ENCODE data around the gene CDT1.
A peak's percentile ranks its signal among the peaks of the same experiment; 100 is the strongest.

CDT1 gene

DNA sequence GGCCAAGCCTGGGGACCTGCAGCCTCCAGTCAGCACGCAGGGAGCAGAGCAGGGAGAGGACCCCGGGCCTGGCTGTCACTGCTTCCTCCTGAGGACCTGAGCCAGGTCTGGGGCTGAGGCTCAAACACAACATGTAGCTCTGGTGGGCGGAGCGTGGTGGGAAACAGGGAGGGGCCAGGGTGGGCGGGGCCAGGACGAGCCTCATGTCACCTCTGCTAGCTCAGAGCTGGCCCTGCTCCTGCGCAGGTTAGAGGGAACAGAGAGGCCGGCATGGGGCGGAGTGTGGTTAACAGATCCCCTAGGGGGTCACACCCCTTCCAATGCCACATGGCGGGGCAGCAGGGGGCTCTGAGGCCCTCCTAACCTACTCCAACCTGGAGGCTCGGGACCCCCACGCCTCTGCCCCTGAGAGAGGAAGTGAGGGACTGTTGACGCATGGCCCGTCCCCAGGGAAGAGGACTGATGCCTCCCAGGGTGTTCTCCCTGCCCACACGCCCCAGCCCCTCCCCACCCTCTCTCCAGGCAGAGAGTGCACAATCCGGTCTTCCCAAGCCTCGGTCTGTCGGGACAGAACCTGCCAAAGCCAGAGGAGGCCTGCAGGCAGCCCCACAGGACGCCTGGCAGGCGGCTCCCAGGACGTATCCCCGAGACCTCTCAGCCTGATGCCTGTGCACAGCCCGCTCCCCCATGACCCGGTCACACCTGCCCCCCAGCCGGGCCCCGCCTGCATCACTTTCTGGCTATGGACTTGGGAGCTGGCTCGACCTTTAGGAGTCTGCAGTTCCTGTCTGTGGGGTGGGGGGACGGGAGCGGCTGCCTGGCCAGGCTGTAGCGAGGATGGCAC is 33.8 kb upstream of the CDT1 start:
- H3K4ac ChIP-seq (ENCODE audit: low read length) = peak overlapping the region; percentile 97
- H2BK120ac ChIP-seq (ENCODE audit: low read depth, low read length) = peak overlapping the region; percentile 81
- peak overlapping the region; percentile 89 for H3K23ac ChIP-seq (ENCODE audit: low read depth, low read length, poor library complexity)
- no peak overlapping the region for H4K91ac ChIP-seq (ENCODE audit: low read depth, low read length, poor library complexity)
- no CpG with 5 or more reads among the region's 30 CpGs for WGBS, 2 donors (ENCODE audit: extremely low coverage in 2 of 2, insufficient read length in 2 of 2, insufficient replicate concordance in 1 of 2)
- H3K9ac ChIP-seq (ENCODE audit: low read depth, low read length, poor library complexity) = no peak overlapping the region
- peaks cover 0 to 13% (median 0%) of the 10 kb centered on the region in 3 experiments for H3K27me3 ChIP-seq (ENCODE audit: control insufficient read depth in 3 of 3, insufficient read depth in 3 of 3, low read depth in 1 of 3, low read length in 3 of 3)
- H3K36me3 ChIP-seq (replicated peaks in 1 of 2; ENCODE audit: control insufficient read depth in 2 of 2, insufficient read depth in 2 of 2, low read length in 2 of 2) = no peaks in the 10 kb centered on the region
- DNase-seq (ENCODE audit: low spot score) = peak; percentile 67
- H2AK5ac ChIP-seq (ENCODE audit: low read depth, low read length) = peak overlapping the region; percentile 100
- peak overlapping the region; percentile 99 for H3K14ac ChIP-seq (ENCODE audit: low read length)
- no peak overlapping the region for H2AFZ ChIP-seq (ENCODE audit: low read length)
- H3K27ac ChIP-seq (replicated peaks; ENCODE audit: low read length) = peak overlapping the region; percentile 56
- H3K4me3 ChIP-seq (ENCODE audit: low read length in 2 of 2) = no peak overlapping the region
- H3K4me1 ChIP-seq (ENCODE audit: control insufficient read depth in 2 of 2, insufficient read depth in 1 of 2, low read depth in 1 of 2, low read length in 2 of 2) = peaks cover 30 to 47% of the 10 kb centered on the region in 2 donors
- peaks cover 5% of the 10 kb centered on the region for H3K79me1 ChIP-seq (ENCODE audit: low read depth, low read length)
- H2BK5ac ChIP-seq (ENCODE audit: low read length) = no peak overlapping the region
- H3K9me3 ChIP-seq (replicated peaks in 1 of 2; ENCODE audit: control insufficient read depth in 2 of 2, insufficient read depth in 1 of 2, low read depth in 1 of 2, low read length in 2 of 2) = peaks cover 0 to 2% of the 10 kb centered on the region in 2 donors
- H3K4me2 ChIP-seq (ENCODE audit: insufficient read depth, low read length, poor library complexity, severe bottlenecking) = peak overlapping the region; percentile 23
- peak overlapping the region; percentile 99 for H2BK15ac ChIP-seq (ENCODE audit: low read length)
- H2BK12ac ChIP-seq (ENCODE audit: low read length) = peak overlapping the region; percentile 97
- peak overlapping the region; percentile 43 for H4K8ac ChIP-seq (ENCODE audit: low read depth, low read length)
- H3K18ac ChIP-seq (ENCODE audit: low read length) = peak overlapping the region; percentile 98

DNA sequence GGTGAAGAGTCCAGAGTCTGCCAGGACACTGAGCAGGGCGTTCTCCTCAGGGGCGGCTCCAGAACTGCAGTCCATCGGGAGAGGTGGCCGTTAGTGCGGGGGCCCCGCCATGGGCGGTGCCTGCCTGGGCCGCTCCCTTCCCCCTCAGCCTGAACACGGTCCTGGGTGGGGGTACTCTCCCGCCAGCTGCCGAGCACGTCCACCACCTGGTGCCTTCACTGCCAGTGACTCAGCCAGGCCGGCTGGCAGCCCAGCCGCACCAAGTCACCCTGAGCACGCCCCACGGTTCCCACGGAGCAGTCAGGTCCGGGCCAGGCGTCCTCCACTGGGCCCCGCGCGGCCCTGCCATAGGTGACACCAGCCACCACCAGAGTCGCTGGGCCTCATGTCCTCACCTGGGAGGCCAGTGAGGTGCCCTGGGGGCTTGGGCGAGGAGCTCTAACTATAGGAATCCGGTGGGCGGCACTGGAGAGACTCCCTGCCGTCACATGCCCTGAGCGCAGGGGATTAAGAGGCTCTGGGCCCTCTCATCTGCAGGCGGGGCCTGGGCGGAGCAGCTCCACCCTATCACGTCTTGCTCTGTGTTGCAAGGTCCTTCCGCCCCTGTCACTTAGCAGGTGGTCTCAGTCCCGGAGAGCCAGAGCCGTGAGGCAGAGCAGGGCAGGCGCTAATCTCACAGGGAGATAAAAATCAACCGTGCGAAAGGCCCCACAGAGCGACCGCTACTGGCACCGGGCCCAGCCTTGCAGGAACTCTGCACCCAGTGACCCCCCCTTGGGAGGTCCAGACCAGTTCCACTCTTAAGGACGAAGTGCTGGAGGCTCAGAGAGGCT is 32.9 kb upstream of the CDT1 start:
- H3K27me3 ChIP-seq (ENCODE audit: control insufficient read depth in 3 of 3, insufficient read depth in 3 of 3, low read depth in 1 of 3, low read length in 3 of 3) = peaks cover 0 to 13% (median 0%) of the 10 kb centered on the region in 3 experiments
- H2AFZ ChIP-seq (ENCODE audit: low read length) = no peak overlapping the region
- peak overlapping the region; percentile 99 for H3K14ac ChIP-seq (ENCODE audit: low read length)
- H3K4me1 ChIP-seq (ENCODE audit: control insufficient read depth in 2 of 2, insufficient read depth in 1 of 2, low read depth in 1 of 2, low read length in 2 of 2) = peaks cover 30 to 42% of the 10 kb centered on the region in 2 donors
- peak overlapping the region; percentile 100 for H2AK5ac ChIP-seq (ENCODE audit: low read depth, low read length)
- WGBS, 2 donors (ENCODE audit: extremely low coverage in 2 of 2, insufficient read length in 2 of 2, insufficient replicate concordance in 1 of 2) = no CpG with 5 or more reads among the region's 41 CpGs
- peak overlapping the region; percentile 99 for H2BK15ac ChIP-seq (ENCODE audit: low read length)
- H2BK5ac ChIP-seq (ENCODE audit: low read length) = peak overlapping the region; percentile 82
- H3K79me1 ChIP-seq (ENCODE audit: low read depth, low read length) = peaks cover 7% of the 10 kb centered on the region
- H3K4ac ChIP-seq (ENCODE audit: low read length) = peak overlapping the region; percentile 97
- peak overlapping the region; percentile 43 for H4K8ac ChIP-seq (ENCODE audit: low read depth, low read length)
- no peak overlapping the region for H3K4me3 ChIP-seq (ENCODE audit: low read length in 2 of 2)
- H3K18ac ChIP-seq (ENCODE audit: low read length) = peak overlapping the region; percentile 98
- peak overlapping the region; percentile 97 for H2BK12ac ChIP-seq (ENCODE audit: low read length)
- peak overlapping the region; percentile 56 for H3K27ac ChIP-seq (replicated peaks; ENCODE audit: low read length)
- peaks cover 0 to 2% of the 10 kb centered on the region in 2 donors for H3K9me3 ChIP-seq (replicated peaks in 1 of 2; ENCODE audit: control insufficient read depth in 2 of 2, insufficient read depth in 1 of 2, low read depth in 1 of 2, low read length in 2 of 2)
- no peaks in the 10 kb centered on the region for H3K36me3 ChIP-seq (replicated peaks in 1 of 2; ENCODE audit: control insufficient read depth in 2 of 2, insufficient read depth in 2 of 2, low read length in 2 of 2)
- H4K91ac ChIP-seq (ENCODE audit: low read depth, low read length, poor library complexity) = peak overlapping the region; percentile 85
- peak overlapping the region; percentile 99 for H3K23ac ChIP-seq (ENCODE audit: low read depth, low read length, poor library complexity)
- DNase-seq (ENCODE audit: low spot score) = peak; percentile 60
- peak overlapping the region; percentile 18 for H3K4me2 ChIP-seq (ENCODE audit: insufficient read depth, low read length, poor library complexity, severe bottlenecking)
- peak overlapping the region; percentile 81 for H2BK120ac ChIP-seq (ENCODE audit: low read depth, low read length)
- H3K9ac ChIP-seq (ENCODE audit: low read depth, low read length, poor library complexity) = peak overlapping the region; percentile 77

- no peak overlapping the region for H3K27ac ChIP-seq (replicated peaks; ENCODE audit: low read length)
- H2BK120ac ChIP-seq (ENCODE audit: low read depth, low read length) = no peak overlapping the region
- H3K79me1 ChIP-seq (ENCODE audit: low read depth, low read length) = peaks cover 7% of the 10 kb centered on the region
- no peak for DNase-seq (ENCODE audit: low spot score)
- H3K9ac ChIP-seq (ENCODE audit: low read depth, low read length, poor library complexity) = no peak overlapping the region
- no peak overlapping the region for H2BK5ac ChIP-seq (ENCODE audit: low read length)
- H4K8ac ChIP-seq (ENCODE audit: low read depth, low read length) = no peak overlapping the region
- H2BK12ac ChIP-seq (ENCODE audit: low read length) = peak overlapping the region; percentile 93
- no peak overlapping the region for H3K14ac ChIP-seq (ENCODE audit: low read length)
- H3K9me3 ChIP-seq (replicated peaks in 1 of 2; ENCODE audit: control insufficient read depth in 2 of 2, insufficient read depth in 1 of 2, low read depth in 1 of 2, low read length in 2 of 2) = peaks cover 0 to 2% of the 10 kb centered on the region in 2 donors
- WGBS, 2 donors (ENCODE audit: extremely low coverage in 2 of 2, insufficient read length in 2 of 2, insufficient replicate concordance in 1 of 2) = no CpG with 5 or more reads among the region's 19 CpGs
- peak overlapping the region; percentile 94 for H3K18ac ChIP-seq (ENCODE audit: low read length)
- no peak overlapping the region for H4K91ac ChIP-seq (ENCODE audit: low read depth, low read length, poor library complexity)
- H2BK15ac ChIP-seq (ENCODE audit: low read length) = peak overlapping the region; percentile 90
- H3K4me1 ChIP-seq (ENCODE audit: control insufficient read depth in 2 of 2, insufficient read depth in 1 of 2, low read depth in 1 of 2, low read length in 2 of 2) = peaks cover 30 to 42% of the 10 kb centered on the region in 2 donors
- no peak overlapping the region for H2AFZ ChIP-seq (ENCODE audit: low read length)
- H3K27me3 ChIP-seq (ENCODE audit: control insufficient read depth in 3 of 3, insufficient read depth in 3 of 3, low read depth in 1 of 3, low read length in 3 of 3) = peaks cover 0 to 13% (median 0%) of the 10 kb centered on the region in 3 experiments
- H3K4me3 ChIP-seq (ENCODE audit: low read length in 2 of 2) = no peak overlapping the region
- peak overlapping the region; percentile 99 for H3K23ac ChIP-seq (ENCODE audit: low read depth, low read length, poor library complexity)
- no peaks in the 10 kb centered on the region for H3K36me3 ChIP-seq (replicated peaks in 1 of 2; ENCODE audit: control insufficient read depth in 2 of 2, insufficient read depth in 2 of 2, low read length in 2 of 2)
- peak overlapping the region; percentile 97 for H2AK5ac ChIP-seq (ENCODE audit: low read depth, low read length)
- H3K4me2 ChIP-seq (ENCODE audit: insufficient read depth, low read length, poor library complexity, severe bottlenecking) = peak overlapping the region; percentile 19
- peak overlapping the region; percentile 95 for H3K4ac ChIP-seq (ENCODE audit: low read length)
Measured at GRCh38 chr16:88771294-88771772, 32.3 kb upstream of the CDT1 start.

Data from neuronal stem cell (in vitro differentiated cells).